ENCODE measurements around the gene S100PBP.

S100PBP gene

DNA sequence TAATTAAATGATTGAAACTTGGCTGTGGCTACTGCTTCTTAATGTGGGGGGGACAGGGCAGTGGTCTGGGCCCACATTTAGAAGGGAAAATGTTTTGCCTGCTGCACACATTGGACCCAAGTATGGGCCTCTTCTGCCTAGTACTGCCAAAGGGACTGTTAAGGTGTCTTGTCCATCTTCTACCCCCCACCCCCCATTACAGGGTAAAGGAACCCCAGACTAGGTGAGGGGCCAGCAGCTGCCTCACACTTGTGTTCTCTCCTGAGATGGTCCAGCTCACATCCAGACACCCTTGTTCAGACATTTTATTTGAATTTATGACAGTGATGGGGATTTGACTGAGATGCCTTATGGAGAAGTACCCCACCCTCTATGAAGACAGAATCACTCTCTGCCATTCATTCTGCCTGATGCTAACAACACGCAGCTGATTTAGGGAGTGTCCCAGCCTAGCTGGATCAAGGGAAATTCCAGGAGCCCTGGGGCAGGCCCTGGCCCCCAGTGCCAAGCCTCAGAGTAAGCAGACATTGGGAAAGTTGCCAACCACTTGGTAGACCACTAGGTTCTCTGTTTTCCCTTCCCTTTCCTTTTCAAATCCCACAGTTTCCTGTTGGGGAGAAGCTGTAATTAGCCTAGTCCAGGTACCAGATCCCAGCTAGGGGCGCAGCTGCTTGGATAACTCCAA, 42.4 kb upstream of the S100PBP start:
- no peaks in the 10 kb centered on the region for H3K9me3 Mint-ChIP-seq
- no peaks in the 10 kb centered on the region for H3K27me3 Mint-ChIP-seq (ENCODE audit: low read depth, poor library complexity)
- DNase-seq, result no peak
- no peak overlapping the region for H3K4me3 Mint-ChIP-seq
- no peak overlapping the region for H3K27ac Mint-ChIP-seq
- H3K4me1 Mint-ChIP-seq, result peaks cover 33% of the 10 kb centered on the region
- peaks cover 52% of the 10 kb centered on the region for H3K36me3 Mint-ChIP-seq (ENCODE audit: low read depth)
- TF ChIP-seq, protein P1, sequence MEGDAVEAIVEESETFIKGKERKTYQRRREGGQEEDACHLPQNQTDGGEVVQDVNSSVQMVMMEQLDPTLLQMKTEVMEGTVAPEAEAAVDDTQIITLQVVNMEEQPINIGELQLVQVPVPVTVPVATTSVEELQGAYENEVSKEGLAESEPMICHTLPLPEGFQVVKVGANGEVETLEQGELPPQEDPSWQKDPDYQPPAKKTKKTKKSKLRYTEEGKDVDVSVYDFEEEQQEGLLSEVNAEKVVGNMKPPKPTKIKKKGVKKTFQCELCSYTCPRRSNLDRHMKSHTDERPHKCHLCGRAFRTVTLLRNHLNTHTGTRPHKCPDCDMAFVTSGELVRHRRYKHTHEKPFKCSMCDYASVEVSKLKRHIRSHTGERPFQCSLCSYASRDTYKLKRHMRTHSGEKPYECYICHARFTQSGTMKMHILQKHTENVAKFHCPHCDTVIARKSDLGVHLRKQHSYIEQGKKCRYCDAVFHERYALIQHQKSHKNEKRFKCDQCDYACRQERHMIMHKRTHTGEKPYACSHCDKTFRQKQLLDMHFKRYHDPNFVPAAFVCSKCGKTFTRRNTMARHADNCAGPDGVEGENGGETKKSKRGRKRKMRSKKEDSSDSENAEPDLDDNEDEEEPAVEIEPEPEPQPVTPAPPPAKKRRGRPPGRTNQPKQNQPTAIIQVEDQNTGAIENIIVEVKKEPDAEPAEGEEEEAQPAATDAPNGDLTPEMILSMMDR (IDR thresholded peaks at IDR 0.05), result no peak

DNA sequence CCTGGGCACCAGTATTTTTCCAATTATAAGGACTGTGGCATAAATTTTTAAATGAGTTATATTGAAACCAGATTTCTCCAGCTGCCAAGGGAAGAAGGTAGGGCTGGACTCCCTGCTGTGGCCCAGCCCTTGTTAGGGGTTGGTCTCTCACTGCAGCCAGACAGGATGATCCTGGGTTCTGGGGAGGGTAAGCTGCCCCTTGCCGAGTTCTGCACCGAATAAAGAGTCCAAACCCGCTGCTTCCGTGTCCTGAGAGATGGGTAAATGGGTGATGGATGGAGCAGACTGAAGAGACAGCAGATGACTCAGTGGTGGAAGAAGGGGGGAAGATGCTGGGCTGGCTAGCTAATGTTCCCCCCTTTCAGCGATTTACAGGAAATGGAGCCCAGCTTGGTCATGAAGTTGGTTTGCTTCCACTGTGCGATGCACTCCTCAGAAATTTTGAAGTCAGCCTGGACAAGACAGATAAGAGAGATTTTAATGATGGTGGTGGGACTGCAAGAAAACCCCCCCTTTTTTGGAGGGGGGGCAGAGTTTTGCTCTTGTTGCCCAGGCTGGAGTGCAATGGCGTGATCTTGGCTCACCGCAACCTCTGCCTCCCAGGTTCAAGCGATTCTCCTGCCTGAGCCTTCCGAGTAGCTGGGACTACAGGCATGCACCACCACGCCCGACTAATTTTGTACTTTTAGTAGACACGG, 41.7 kb upstream of the S100PBP start:
- Mint-ChIP-seq H3K27ac (peak overlapping the region; percentile 93), H3K9me3 (no peaks in the 10 kb centered on the region)
- TF ChIP-seq, protein P1 (IDR thresholded peaks at IDR 0.05), result no peak

DNA sequence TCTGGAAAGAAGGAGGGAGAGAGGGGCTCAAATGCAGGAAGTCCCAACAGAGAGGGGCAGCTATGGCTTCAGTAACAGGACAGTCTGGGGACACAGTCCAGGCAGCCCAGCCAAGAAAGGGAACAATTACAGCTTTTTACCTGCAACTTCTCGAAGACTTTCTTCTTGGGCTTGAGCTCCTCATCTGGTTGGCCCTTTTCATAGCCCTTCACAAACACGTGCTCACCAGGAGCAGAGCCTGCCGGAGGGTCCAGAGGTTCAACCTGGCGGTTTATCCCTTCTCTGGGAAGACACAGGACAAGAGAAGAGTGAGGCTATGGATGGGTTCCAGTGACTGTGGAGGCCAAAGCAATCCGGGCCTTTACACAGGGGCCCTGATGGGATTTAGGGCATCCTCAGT, 38.2 kb upstream of the S100PBP start:
- TF ChIP-seq, protein P1 (IDR thresholded peaks at IDR 0.05), result no peak
- H3K27me3 Mint-ChIP-seq (ENCODE audit: low read depth, poor library complexity), result peaks cover 4% of the 10 kb centered on the region
- peak overlapping the region; percentile 71 for H3K27ac Mint-ChIP-seq
- no peak for DNase-seq
- peaks cover 65% of the 10 kb centered on the region for H3K36me3 Mint-ChIP-seq (ENCODE audit: low read depth)
- no peak overlapping the region for H3K4me3 Mint-ChIP-seq
- H3K4me1 Mint-ChIP-seq, result peaks cover 2% of the 10 kb centered on the region
- H3K9me3 Mint-ChIP-seq, result no peaks in the 10 kb centered on the region

More for the DNA sequence above, 41.7 kb upstream of the S100PBP start:
- H3K4me1 Mint-ChIP-seq, result peaks cover 27% of the 10 kb centered on the region
- no peak overlapping the region for H3K4me3 Mint-ChIP-seq
- DNase-seq, result no peak
- peaks cover 55% of the 10 kb centered on the region for H3K36me3 Mint-ChIP-seq (ENCODE audit: low read depth)
- no peaks in the 10 kb centered on the region for H3K27me3 Mint-ChIP-seq (ENCODE audit: low read depth, poor library complexity)

DNA sequence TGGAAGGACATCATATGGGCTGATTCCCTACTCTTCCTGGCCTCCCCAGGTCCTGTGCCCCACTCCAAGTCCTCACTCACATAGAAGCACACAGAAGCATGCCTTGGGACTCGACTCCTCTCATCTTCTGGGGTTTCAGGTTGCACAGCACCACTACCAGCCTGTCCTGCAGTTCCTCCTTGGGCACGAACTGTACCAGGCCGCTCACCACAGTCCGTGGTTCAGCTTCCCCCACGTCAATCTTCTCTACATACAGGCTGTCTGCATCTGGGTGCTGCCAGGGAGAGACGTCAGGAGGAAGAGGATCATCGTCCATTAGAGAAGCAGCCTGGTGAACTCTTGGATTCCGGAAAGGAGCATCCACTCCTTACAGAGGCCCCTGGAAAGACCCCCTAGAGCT, 37.4 kb upstream of the S100PBP start:
- no peaks in the 10 kb centered on the region for H3K4me1 Mint-ChIP-seq
- no peaks in the 10 kb centered on the region for H3K9me3 Mint-ChIP-seq
- TF ChIP-seq, protein P1 (IDR thresholded peaks at IDR 0.05), result no peak
- H3K27ac Mint-ChIP-seq, result peak overlapping the region; percentile 34
- H3K27me3 Mint-ChIP-seq (ENCODE audit: low read depth, poor library complexity), result peaks cover 4% of the 10 kb centered on the region
- peaks cover 70% of the 10 kb centered on the region for H3K36me3 Mint-ChIP-seq (ENCODE audit: low read depth)
- no peak overlapping the region for H3K4me3 Mint-ChIP-seq
- DNase-seq, result no peak

DNA sequence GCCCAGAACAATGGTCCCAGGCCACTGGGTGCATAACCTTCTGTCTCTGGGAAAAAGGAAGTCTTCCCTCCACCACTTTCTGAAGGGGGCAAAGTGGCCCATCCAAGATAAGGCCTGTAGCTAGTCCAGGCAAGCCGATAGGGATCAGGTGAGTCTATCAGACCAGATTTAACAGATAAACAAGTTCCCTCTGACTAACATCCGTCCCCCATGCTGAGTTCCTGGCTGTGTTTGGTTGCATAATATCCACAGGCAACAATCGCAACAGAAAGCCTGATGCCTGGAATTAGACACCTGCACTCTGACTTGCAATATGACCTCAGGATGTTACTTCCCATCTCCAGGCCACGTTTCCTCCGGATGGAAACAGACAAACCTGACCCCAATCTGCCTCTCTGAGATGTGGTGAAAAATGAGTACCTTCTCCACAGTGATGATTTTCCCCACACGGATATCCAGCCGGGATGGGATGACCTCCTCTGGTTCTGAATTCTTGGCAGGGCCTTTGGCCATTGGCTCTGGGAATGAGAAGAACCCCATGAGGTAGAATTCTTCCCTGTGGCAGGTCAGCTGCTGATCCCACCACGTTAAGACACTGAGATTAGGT, 36.7 kb upstream of the S100PBP start:
- H3K4me3 Mint-ChIP-seq, result no peak overlapping the region
- TF ChIP-seq, protein P1 (IDR thresholded peaks at IDR 0.05), result no peak
- DNase-seq, result no peak
- H3K36me3 Mint-ChIP-seq (ENCODE audit: low read depth), result peaks cover 75% of the 10 kb centered on the region
- H3K9me3 Mint-ChIP-seq, result no peaks in the 10 kb centered on the region
- peaks cover 4% of the 10 kb centered on the region for H3K27me3 Mint-ChIP-seq (ENCODE audit: low read depth, poor library complexity)
- H3K4me1 Mint-ChIP-seq, result no peaks in the 10 kb centered on the region
- H3K27ac Mint-ChIP-seq, result peak overlapping the region; percentile 58

Measured in nephron progenitor cell (in vitro differentiated cells).